K562 (cell line): ENCODE results near the gene ACSS1. TPM values are rescaled to one million over a fixed set of nuclear protein-coding genes. Genes with fewer than 3 reads are reported as not detected.

Experiments used
- ATAC-seq: fragments of 200-7000 bp; cut with Tn5 transposase; 3 replicates; pipeline ENCODE4 v1.9.1; 2020; ENCODE audit warnings: moderate library complexity
- BruUV-seq: library from RNA; stranded (reverse); fragments of 400-500 nt; replicated peaks from 2 replicates; lab custom pipeline; 2021; lab: Mats Ljungman, UMichigan
- CTCF ChIA-PET: fragments of 300-600 bp; formaldehyde crosslinking; extraction: SDS; loops from one replicate; lab custom pipeline; 2021; ENCODE audit warnings: low intra/inter-chr PET ratio; lab: Yijun Ruan, JAX
- POLR2A ChIA-PET: fragments of 300-600, 350-650 bp; sonication (Branson Sonifier 250); formaldehyde crosslinking; extraction: SDS; loops from one replicate; lab custom pipeline; 2021; ENCODE audit warnings: antibody characterized with exemption, inconsistent platforms; lab: Yijun Ruan, JAX
- DNase-seq, 4 experiments: peaks; one replicate each; pipeline versions ENCODE4 v3.0.0 to v3.0.0-alpha.2; 2011 to 2018; ENCODE audit warnings: low spot score in 3 of 4, mixed read lengths in 3 of 4; ENCODE audit errors: extremely low read depth in 1 of 4
- FAIRE-seq: peaks from 2 replicates; lab custom pipeline; 2011; peaks lifted over from hg19 to GRCh38; lab: Jason Lieb, UNC
- H2AFZ ChIP-seq: 2 replicates; pipeline ENCODE4 v1.6.0; 2011; ENCODE audit warnings: low read depth, low read length, control low read depth, inconsistent platforms
- H3K27ac ChIP-seq: fragments of 200-600 bp; 3 replicates; pipeline ENCODE4 v1.8.0; 2011; ENCODE audit warnings: low read depth, mild to moderate bottlenecking, control low read depth, inconsistent platforms, low read length, moderate library complexity, mixed read lengths; ENCODE audit errors: extremely low read depth
- H3K27me3 ChIP-seq, 2 experiments: fragments of 300-600 bp in 1 of 2; 2 replicates in 1 of 2; 3 replicates in 1 of 2; pipeline versions ENCODE4 v1.6.0 to v1.8.0; 2011; ENCODE audit warnings: inconsistent platforms in 2 of 2, low read length in 2 of 2, mild to moderate bottlenecking in 1 of 2, mixed read lengths in 1 of 2, moderate library complexity in 1 of 2; ENCODE audit not compliant: control insufficient read depth in 2 of 2, insufficient read depth in 2 of 2
- H3K36me3 ChIP-seq: fragments of 300-600 bp; 3 replicates; pipeline ENCODE4 v1.8.0; 2011; ENCODE audit warnings: mild to moderate bottlenecking, low read length, inconsistent platforms; ENCODE audit not compliant: control insufficient read depth, insufficient read depth
- H3K4me1 ChIP-seq, 2 experiments: fragments of 200-600 bp in 1 of 2; replicated peaks in 1 of 2; 2 replicates in 1 of 2; 3 replicates in 1 of 2; pipeline versions ENCODE4 v1.5.1 to v1.8.0; 2011; ENCODE audit warnings: inconsistent platforms in 2 of 2, low read length in 2 of 2, mild to moderate bottlenecking in 1 of 2, mixed read lengths in 1 of 2, moderate library complexity in 1 of 2; ENCODE audit not compliant: control insufficient read depth in 2 of 2, insufficient read depth in 2 of 2
- H3K4me2 ChIP-seq: 2 replicates; pipeline ENCODE4 v1.6.1; 2011; ENCODE audit warnings: low read length, control low read depth, inconsistent platforms, mixed read lengths; ENCODE audit not compliant: insufficient read depth
- H3K4me3 ChIP-seq: fragments of 200-600 bp; sonication (generic), shearing (Covaris generic); 2 replicates; pipeline ENCODE4 v1.5.1; 2016; ENCODE audit warnings: control low read depth, inconsistent platforms
- H3K79me2 ChIP-seq: fragments of 200-600 bp; 3 replicates; pipeline ENCODE4 v1.8.0; 2011; ENCODE audit warnings: low read length, inconsistent platforms; ENCODE audit not compliant: control insufficient read depth, insufficient read depth
- H3K9ac ChIP-seq, 2 experiments: 2 replicates each; pipeline versions ENCODE4 v1.6.0 to v1.6.1; 2011; ENCODE audit warnings: low read depth in 2 of 2, low read length in 2 of 2, control low read depth in 1 of 2, inconsistent platforms in 1 of 2, mild to moderate bottlenecking in 1 of 2, mixed read lengths in 1 of 2; ENCODE audit not compliant: insufficient read depth in 1 of 2
- H3K9me1 ChIP-seq: one replicate; pipeline ENCODE4 v1.6.0; 2011; ENCODE audit warnings: inconsistent platforms, mild to moderate bottlenecking, low read length, moderate library complexity; ENCODE audit not compliant: control insufficient read depth, insufficient read depth
- H3K9me3 ChIP-seq: replicated peaks from 2 replicates; pipeline ENCODE4 v1.5.1; 2011; ENCODE audit warnings: low read depth, low read length, inconsistent platforms; ENCODE audit not compliant: control insufficient read depth, insufficient read depth
- H4K20me1 ChIP-seq: replicated peaks from 2 replicates; pipeline ENCODE4 v1.6.1; 2011; ENCODE audit warnings: low read length, inconsistent platforms, mixed read lengths; ENCODE audit not compliant: control insufficient read depth, insufficient read depth
- AFF4 ChIP-seq: sonication (generic); formaldehyde crosslinking; IDR thresholded peaks from 2 replicates; pipeline ENCODE4 v1.8.0; 2023; ENCODE audit warnings: mild to moderate bottlenecking, missing genetic modification reagents
- CBX8 ChIP-seq: fragments of 200-600 bp; sonication (generic); IDR thresholded peaks from 2 replicates; pipeline ENCODE4 v1.6.1; 2012; ENCODE audit warnings: borderline replicate concordance, mixed run types, low read depth, mild to moderate bottlenecking, moderate library complexity, mixed read lengths, low read length, control low read depth, inconsistent platforms; ENCODE audit not compliant: poor library complexity, severe bottlenecking; ENCODE audit errors: extremely low read depth
- CEBPB ChIP-seq: fragments of 450-650 bp; IDR thresholded peaks from 2 replicates; pipeline ENCODE4 v1.6.1; 2016; ENCODE audit warnings: missing genetic modification characterization, missing compliant biosample characterization
- ELF2 ChIP-seq: fragments of 250-450 bp; sonication (Bioruptor Pico); IDR thresholded peaks from 2 replicates; pipeline ENCODE4 v1.5.0; 2021; ENCODE audit warnings: mild to moderate bottlenecking
- GABPB1 ChIP-seq: sonication (generic); formaldehyde crosslinking; IDR thresholded peaks from 2 replicates; pipeline ENCODE4 v1.8.0; 2022; ENCODE audit warnings: mild to moderate bottlenecking, missing genetic modification reagents
- GABPB2 ChIP-seq: fragments of 250-450 bp; sonication (Bioruptor Pico); conservative IDR thresholded peaks from 2 replicates; pipeline ENCODE4 v1.5.1; 2021; ENCODE audit warnings: mild to moderate bottlenecking
- HINFP ChIP-seq: fragments of 450-650 bp; conservative IDR thresholded peaks from 2 replicates; pipeline ENCODE4 v1.6.1; 2016; ENCODE audit warnings: missing genetic modification characterization, low read depth, mild to moderate bottlenecking, control low read depth, missing compliant biosample characterization
- HMG20B ChIP-seq: fragments of 250-450 bp; sonication (Bioruptor Pico); IDR thresholded peaks from 2 replicates; pipeline ENCODE4 v1.5.0; 2021; ENCODE audit warnings: mild to moderate bottlenecking
- NFRKB ChIP-seq: fragments of 450-650 bp; IDR thresholded peaks from 2 replicates; pipeline ENCODE4 v1.6.1; 2016; ENCODE audit warnings: low read depth
- NR2C2 ChIP-seq, 2 experiments: fragments of 200-800 bp in 1 of 2; sonication (Bioruptor generic) in 1 of 2; sonication (generic) in 1 of 2; formaldehyde crosslinking in 1 of 2; IDR thresholded peaks; 2 replicates each; pipeline versions ENCODE4 v1.6.1 to v1.8.0; 2016 to 2022; ENCODE audit warnings: mild to moderate bottlenecking in 1 of 2, missing compliant biosample characterization in 1 of 2, missing genetic modification characterization in 1 of 2, missing genetic modification reagents in 1 of 2
- RBM25 ChIP-seq: fragments of 200-400 bp; formaldehyde crosslinking; IDR thresholded peaks from 2 replicates; pipeline ENCODE4 v1.6.1; 2018; ENCODE audit warnings: low read length, low read depth, moderate library complexity; ENCODE audit not compliant: severe bottlenecking
- THRB ChIP-seq: fragments of 450-650 bp; formaldehyde crosslinking; conservative IDR thresholded peaks from 2 replicates; pipeline ENCODE4 v1.4.0; 2022; ENCODE audit warnings: mild to moderate bottlenecking, missing genetic modification characterization
- ZNF586 ChIP-seq: fragments of 450-650 bp; formaldehyde crosslinking; conservative IDR thresholded peaks from 2 replicates; pipeline ENCODE4 v1.4.0; 2020; ENCODE audit warnings: mild to moderate bottlenecking, moderate library complexity
- WGBS: fragments of 100-300 bp; shearing (Covaris generic); methylation state at CpG from one replicate; pipeline ENCODE4 v1.1.6; 2016; ENCODE audit warnings: low coverage, mixed read lengths; ENCODE audit not compliant: insufficient coverage; ENCODE audit errors: missing lambda C conversion rate; 5-methylcytosine and 5-hydroxymethylcytosine counted together
- in situ Hi-C: fragments of 300-500 bp; cut with MboI; formaldehyde crosslinking; loops from 4 replicates; pipeline ENCODE4 v1.15.0; 2018; ENCODE audit warnings: inconsistent platforms, mixed read lengths
- intact Hi-C: fragments of 100-400 bp; cut with micrococcal nuclease; formaldehyde crosslinking; loops from 2 replicates; pipeline ENCODE4 v1.14.2; 2022
- polyA plus RNA-seq, 8 experiments: library from polyadenylated mRNA; depleted of rRNA in 4 of 8; stranded (reverse) in 5 of 8; unstranded in 3 of 8; fragments of >200 nt; fragmentation: Nextera tagmentation in 2 of 8; fragmentation: Illumina TruSeq in 1 of 8; extraction: Ambion mirVana in 2 of 8; extraction: Trizol in 1 of 8; gene quantifications; 2 replicates each; pipeline versions ENCODE4 v1.2.1 to v1.2.3, GENCODE V29; 2011 to 2014; ENCODE audit warnings: inconsistent platforms in 1 of 8, missing spikeins in 1 of 8
- total RNA-seq, 7 experiments: library from RNA; depleted of rRNA in 6 of 7; stranded (reverse); fragments of >200 nt in 6 of 7; fragmentation: Illumina TruSeq in 2 of 7; extraction: Trizol in 2 of 7; gene quantifications; 2 replicates each; pipeline versions ENCODE4 v1.2.1 to v1.2.3, GENCODE V29; 2011 to 2021; ENCODE audit warnings: low replicate concordance in 1 of 7
- TF ChIP-seq, protein P1 (sequence below): fragments of 250-450 bp; sonication (Bioruptor Pico); IDR thresholded peaks from 2 replicates; pipeline ENCODE4 v1.9.0; 2021; ENCODE audit warnings: mild to moderate bottlenecking

Gene ACSS1
- total and polyA plus RNA-seq, 9 of the 15 experiments (the other 6 are each of a cell fraction or from before 2014, with no cell fraction given), result 0.07 to 2.1 (median 0.27) TPM; not detected in 3

GRCh38 chr20:25021336-25021735, 36.6 kb downstream of the ACSS1 start (continued):
- TF ChIP-seq HMG20B (CRISPR knock-in tag) (no peak), AFF4 (CRISPR knock-in tag) (no peak), NR2C2 (CRISPR knock-in tag; IDR thresholded peaks at IDR 0.05) (no peak), NR2C2 (tag; IDR thresholded peaks at IDR 0.05) (no peak), CBX8 (no peak), ZNF586 (CRISPR knock-in tag) (no peak)
- TF ChIP-seq, all 486 proteins: peak for 0

DNA sequence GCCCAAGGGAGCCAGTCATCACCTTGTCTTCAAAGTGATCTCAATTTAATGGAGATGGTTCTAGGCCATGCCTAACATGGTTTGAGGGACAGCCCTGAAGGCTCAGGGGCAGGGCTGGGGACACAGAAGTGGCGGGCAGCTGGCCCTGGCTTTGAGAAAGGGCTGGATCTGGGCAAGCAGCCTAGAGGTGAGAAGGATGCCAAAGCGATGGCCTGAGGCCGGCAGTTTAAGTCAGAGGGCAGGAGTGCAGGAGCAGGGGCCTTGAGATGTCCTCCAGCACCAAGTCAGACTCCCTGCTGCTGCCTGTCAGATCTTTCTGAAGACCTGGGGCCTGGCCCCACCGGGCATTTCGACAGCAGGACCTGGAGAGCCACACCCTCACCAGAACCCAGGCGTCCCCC, 37.0 kb downstream of the ACSS1 start:
- Histone ChIP-seq H3K9ac (no peak overlapping the region), H3K79me2 (no peaks in the 10 kb centered on the region), H3K27me3 (peaks cover 0 to 35% of the 10 kb centered on the region in 2 experiments; a peak in 3 of 5 replicates), H3K4me2 (no peak overlapping the region), H3K4me3 (no peak overlapping the region), H3K4me1 (no peaks in the 10 kb centered on the region), H3K9me1 (no peaks in the 10 kb centered on the region), H3K9me3 (no peaks in the 10 kb centered on the region), H4K20me1 (no peaks in the 10 kb centered on the region; the same call in 1 of the 2 replicates), H3K27ac (no peak overlapping the region), H3K36me3 (no peaks in the 10 kb centered on the region), H2AFZ (no peak overlapping the region)
- WGBS, result 2% methylated on average over 4 of the region's 6 CpGs
- ATAC-seq (no peak), DNase-seq (no peak), FAIRE-seq (no peak)
- intact Hi-C loops, result no loop called here
- in situ Hi-C loops, result no loop called here
- ChIA-PET CTCF (no interaction called here), POLR2A (no interaction called here)
- BruUV-seq, result no TSS peak
- TF ChIP-seq NFRKB (no peak), THRB (CRISPR knock-in tag) (no peak), RBM25 (no peak), CEBPB (tag) (no peak), HINFP (tag) (no peak), ELF2 (CRISPR knock-in tag) (no peak), GABPB2 (CRISPR knock-in tag) (no peak), GABPB1 (no peak)
- TF ChIP-seq, protein P1, sequence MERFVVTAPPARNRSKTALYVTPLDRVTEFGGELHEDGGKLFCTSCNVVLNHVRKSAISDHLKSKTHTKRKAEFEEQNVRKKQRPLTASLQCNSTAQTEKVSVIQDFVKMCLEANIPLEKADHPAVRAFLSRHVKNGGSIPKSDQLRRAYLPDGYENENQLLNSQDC (CRISPR knock-in tag), result no peak
